Putamen (tissue), 1 donor: ENCODE measurements around the gene PREP.

ENCODE experiments used
- DNase-seq: peaks from one replicate; pipeline ENCODE4 v3.0.0-alpha.2; 2016; ENCODE audit warnings: low spot score

Gene PREP

GRCh38 chr6:105391705-105392104 lies 11.2 kb downstream of the PREP start:
- no peak for DNase-seq

DNA sequence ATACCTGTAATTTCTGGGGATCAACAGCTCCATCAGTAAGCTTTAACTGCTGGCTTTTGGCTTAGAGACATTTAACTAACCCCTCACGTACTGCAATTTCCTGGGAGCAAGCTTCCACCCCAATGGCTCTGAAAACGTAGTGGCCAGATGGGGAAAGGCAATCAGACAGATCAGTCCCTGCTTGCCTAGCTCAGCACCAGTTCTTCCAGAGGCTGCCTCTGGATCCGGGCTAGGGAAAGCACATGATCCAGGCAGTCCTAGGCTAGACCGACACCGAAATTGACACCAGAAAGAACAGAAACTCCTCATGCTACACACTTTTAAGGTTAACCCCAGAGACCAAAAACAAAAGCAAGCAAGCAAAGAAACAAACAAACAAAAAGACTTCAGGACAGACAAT lies 13.3 kb downstream of the PREP start:
- DNase-seq = no peak

GRCh38 chr6:105388392-105388791 lies 14.5 kb downstream of the PREP start:
- DNase-seq = no peak

DNA sequence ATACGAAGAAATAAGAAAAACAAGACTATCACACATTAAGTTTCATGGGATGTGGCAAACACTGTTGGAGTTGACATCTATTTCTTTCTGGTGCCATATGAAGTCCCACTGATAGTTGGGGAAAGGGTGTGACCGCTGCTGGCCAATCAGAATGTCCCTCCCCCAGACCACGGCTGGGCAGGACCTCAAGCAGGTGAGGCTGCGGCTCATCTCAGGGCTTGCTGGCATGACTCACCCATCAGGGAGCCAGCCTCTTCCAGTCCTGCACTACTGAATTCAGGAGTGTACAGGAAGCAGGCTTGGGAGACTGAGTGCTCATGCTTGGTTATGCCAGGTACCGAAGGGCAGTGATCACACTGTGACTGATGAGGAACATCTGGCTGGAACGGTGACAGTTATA lies 18.9 kb downstream of the PREP start:
- DNase-seq = no peak

DNA sequence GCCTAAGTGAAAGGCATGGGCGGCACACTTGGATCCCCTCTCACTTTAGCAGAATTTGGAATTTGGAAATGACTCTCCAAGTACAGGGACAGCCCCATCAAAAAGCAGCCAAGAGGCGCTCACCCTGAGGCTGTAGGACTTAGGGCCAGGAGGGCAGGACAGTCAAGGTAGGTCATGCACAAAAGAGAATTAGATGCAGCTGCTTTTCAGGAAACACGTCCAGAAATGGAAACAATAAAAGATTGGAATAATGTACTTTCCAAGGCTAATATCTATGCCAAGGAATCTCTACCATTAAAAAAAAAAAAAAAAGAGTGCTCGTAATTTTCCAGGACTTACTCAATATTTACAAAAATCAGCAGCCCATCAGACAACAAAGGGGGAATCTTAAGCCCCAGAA lies 19.9 kb downstream of the PREP start:
- DNase-seq = no peak

DNA sequence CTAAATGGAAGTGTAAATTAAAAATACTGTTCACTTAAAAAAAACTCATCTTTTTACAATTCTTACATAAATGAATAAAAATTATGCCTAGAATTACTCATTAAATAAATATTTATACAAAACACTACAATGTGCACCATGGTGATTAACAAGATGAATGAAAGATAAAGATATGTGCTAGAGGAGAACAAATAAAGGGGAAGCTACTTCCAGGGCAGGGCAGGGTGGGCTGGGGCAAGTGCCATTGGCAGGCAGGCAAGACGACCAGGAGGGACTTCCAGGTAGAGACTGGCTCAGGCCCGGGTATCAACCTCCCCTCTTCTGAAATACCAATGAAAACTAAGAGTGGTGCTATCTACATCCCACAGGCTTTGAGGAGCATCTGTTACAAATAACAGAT lies 20.4 kb downstream of the PREP start:
- DNase-seq = no peak

DNA sequence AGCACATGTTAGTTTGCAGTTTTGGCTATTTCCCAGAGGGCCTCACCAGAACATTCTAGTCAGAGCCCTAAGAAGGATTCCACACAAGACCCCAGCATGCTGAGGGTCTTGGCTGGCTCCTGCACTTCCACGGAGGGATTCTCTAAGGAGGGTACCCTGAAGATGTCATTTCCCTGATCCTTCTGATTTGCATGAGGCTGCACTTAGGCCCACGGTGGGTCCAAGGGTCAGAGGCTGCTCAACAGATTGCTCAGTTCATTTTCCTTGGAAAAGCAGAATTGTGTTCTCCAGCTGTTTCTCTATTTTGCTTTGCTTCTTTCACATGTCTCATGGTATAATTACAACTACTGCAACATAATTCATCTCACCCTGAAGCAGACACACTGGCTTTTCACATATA lies 22.2 kb downstream of the PREP start:
- no peak for DNase-seq

DNA sequence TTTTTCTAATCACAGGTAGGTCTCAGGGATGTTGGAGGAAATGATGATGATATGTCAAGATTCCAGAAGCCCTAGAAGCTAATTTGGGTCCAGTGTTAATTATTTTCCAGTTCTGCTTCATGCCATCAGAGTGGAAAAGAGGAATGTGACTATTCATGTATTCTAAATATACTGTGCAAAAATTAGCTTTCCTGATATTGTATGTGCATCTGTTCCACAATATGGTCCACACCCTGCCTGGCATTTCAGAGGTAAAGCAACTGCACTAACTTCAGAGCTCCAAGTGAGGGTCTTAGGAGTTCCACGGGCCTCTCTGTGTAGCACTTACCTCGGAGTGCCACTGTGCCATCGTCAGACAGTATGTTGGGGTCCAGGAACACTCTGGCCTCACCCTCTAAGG lies 27.1 kb downstream of the PREP start:
- no peak for DNase-seq

- no peak for DNase-seq
Observed at GRCh38 chr6:105374010-105374420, 28.9 kb downstream of the PREP start.

- no peak for DNase-seq
Observed at GRCh38 chr6:105373481-105373880, 29.4 kb downstream of the PREP start.

DNA sequence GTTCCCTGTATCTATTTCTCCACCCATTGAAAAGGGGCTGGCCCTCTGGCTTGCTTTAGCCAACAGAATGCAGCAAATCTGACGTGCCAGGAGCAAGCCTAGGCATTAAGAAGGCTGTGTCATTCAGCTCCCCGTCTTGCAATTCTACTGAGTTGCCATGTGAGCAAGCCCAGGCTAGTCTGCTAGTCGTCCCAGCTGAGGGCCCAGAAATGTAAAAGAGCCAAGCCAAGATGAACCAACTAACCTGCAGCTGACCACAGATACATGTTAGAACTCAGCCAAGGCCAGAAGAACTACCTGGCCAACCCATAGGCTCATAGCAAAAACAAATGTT lies 30.1 kb downstream of the PREP start:
- no peak for DNase-seq

DNA sequence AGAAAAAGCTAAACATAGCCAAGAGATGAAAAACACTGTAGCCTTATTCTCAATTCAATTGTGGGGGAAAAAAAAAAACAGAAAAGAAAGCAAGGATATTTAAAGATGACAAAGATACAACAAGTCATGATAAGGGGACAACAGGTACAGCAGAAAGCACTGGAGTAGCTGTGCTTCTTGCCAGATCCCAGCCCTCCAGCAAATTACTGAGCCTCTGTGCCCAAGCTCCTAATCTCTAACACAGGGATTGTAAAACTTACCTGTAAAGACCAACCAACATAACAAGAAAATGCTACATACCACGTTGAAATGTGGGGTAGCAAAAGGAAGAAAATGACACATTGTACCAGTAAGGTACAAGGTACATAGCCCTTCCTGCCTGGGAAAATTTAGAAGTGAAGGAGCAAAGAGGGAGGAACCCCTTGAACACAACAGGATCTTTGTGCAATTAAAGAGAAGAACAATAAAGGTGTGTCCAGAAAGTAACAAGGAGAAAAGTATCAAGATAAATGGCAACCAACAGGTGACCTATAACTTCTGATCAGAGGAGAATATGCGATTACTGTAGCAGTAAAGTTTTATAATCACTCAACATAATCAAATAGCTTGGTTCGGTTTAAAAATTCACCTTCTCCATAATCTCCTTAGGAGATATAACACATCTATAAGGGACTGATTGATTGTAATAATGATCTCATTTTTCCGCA lies 30.6 kb downstream of the PREP start:
- no peak for DNase-seq

- DNase-seq = no peak
Observed at GRCh38 chr6:105370351-105370750, 32.5 kb downstream of the PREP start.

GRCh38 chr6:105369145-105369544 lies 33.7 kb downstream of the PREP start:
- no peak for DNase-seq

DNA sequence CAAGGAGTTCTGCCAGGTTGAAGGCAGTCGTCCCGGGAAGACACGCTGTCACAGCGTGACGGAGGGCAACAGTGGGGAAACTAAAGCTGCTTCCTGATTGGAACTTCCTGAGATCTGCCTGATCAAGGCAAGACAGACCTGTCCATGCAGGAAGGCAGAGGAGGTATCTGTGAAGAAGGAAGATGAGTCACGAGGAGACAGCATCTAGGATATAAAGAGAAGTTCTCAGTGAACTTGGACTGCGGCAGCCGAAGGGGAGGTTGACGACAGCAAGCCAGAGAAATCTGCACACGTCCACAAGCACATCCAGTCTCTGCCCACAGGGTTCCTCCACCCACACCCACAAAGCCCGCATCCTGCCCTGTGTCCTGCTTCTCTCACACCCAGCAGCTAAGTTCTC lies 38.6 kb downstream of the PREP start:
- no peak for DNase-seq

DNA sequence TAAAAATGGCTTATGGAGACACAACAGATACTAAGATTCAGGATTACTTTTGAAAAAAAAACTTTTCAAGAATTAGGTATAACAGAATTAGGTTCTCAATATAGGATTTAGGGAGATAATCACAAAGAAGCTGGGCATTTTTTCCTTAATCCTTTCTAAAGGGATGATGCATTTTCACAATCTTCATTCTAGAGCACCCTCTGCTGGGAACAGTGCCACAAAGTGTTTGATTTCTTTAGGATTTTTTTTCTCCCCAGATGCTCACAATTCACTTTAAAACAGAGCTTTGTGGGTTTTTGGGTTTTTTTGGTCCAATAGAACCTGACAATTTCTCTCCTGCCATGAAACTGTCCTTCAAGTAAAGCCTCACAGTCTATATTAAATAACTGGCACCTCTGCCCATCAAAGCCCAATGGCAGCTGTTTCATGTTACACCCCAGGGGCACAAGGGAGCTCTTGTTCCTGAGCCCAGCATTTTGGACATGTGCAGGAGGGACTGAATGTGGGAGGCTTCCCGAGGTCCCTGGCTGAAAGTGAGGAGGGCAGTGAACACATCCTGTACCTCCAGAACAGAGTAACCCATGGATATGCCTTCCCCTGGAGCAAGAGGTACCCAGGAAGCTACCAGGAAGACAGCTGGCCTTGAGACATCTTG lies 39.7 kb downstream of the PREP start:
- DNase-seq = peak; percentile 15

DNA sequence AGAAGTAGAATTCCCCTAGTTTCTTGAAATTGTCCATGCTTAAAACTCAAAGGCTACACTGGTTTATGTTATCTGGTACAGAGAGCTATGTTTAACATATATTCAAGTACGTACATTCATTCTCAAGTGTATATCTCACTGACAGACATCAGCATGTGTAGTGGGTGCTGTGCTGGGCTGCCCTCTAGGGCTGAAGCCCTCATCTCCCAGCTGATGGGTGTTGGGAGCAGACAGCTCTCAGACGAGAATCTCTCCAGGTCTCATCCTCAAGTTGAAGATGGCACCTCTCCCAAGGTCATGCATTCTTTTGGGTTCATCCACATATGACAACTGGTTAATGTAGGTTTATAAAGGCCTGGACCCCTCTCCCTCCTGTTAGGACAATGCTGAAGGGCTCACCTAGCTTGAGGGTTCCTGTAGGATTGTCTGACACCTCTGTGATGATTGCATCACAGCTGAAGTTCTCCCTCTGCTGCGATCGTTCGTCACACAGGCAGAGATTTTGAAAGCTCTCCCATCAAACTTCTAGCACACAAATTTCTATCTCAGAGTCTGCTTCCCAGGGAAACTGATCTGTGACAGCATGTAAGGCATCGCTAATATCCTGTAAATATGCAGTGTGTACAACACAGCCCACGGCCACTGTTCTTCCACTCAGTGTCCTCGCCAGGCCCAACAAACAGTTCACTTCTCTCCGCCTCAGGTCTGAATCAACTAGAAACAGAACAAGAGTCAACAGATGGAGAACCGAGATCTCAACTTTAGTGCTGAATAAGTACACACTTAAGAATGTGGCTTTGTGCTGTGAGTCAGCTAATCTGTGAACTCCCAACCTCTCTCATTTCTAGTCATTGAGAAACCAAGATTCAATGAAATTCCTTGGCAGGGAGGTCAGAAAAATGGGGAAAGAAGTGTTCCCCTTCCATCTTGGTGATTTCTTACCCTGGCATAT lies 43.2 kb downstream of the PREP start:
- no peak for DNase-seq

GRCh38 chr6:105357165-105357564 lies 45.7 kb downstream of the PREP start:
- DNase-seq = no peak

GRCh38 chr6:105352037-105352617 lies 50.8 kb downstream of the PREP start:
- DNase-seq = no peak

- no peak for DNase-seq
Observed at GRCh38 chr6:105348897-105349296, 54.0 kb downstream of the PREP start.

DNA sequence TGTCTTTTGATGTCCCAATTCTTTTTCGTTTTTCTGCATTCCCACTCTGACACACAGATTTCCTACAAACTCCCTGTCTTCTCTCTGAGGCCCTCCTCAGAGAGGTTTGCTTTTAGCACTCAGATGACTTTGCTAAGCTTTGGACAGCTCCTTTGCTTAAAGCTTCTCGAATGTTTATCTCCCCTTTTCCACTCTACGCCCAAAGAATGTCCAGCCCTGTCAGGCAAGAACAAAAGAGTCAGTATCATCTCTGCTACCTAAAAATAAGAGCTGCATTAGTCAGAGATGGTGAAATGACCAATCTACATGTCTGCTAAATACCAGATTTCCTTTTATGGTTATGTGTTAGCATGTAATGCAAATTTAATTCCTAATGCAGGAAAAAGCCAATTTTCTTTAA lies 56.8 kb downstream of the PREP start:
- peak; percentile 10 for DNase-seq

GRCh38 chr6:105345506-105345905 lies 57.4 kb downstream of the PREP start:
- peak; percentile 21 for DNase-seq
